Dendritic cell treated with granulocyte-macrophage colony-stimulating factor and Interleukin-4, amounts not matched to agents 40 ng/mL and 50 ng/mL, for 4 days (primary cell): ENCODE measurements around the gene GAS7.
"Not testable (repeated sequence)": the region's sequence is repeated elsewhere in the genome, so short reads cannot be mapped to it uniquely, and the experiment has no call there.

Experiments used
- H3K27ac Mint-ChIP-seq: one replicate; pipeline ENCODE4 v1.8.0; 2022; ENCODE audit warnings: mild to moderate bottlenecking, mixed read lengths
- H3K27me3 Mint-ChIP-seq: one replicate; pipeline ENCODE4 v1.8.0; 2022; ENCODE audit warnings: mild to moderate bottlenecking, mixed read lengths
- H3K36me3 Mint-ChIP-seq: one replicate; pipeline ENCODE4 v1.8.0; 2022; ENCODE audit warnings: low read depth, mixed read lengths
- H3K4me1 Mint-ChIP-seq: one replicate; pipeline ENCODE4 v1.8.0; 2022; ENCODE audit warnings: low read depth, mixed read lengths
- H3K4me3 Mint-ChIP-seq: one replicate; pipeline ENCODE4 v1.8.0; 2022; ENCODE audit warnings: mild to moderate bottlenecking, moderate library complexity, mixed read lengths
- H3K9me3 Mint-ChIP-seq: one replicate; pipeline ENCODE4 v1.8.0; 2022; ENCODE audit warnings: mixed read lengths
- intact Hi-C: fragments of 100-400 bp; cut with micrococcal nuclease; formaldehyde crosslinking; loops from one replicate; pipeline ENCODE4 v1.15.0; 2022

The GAS7 gene

DNA sequence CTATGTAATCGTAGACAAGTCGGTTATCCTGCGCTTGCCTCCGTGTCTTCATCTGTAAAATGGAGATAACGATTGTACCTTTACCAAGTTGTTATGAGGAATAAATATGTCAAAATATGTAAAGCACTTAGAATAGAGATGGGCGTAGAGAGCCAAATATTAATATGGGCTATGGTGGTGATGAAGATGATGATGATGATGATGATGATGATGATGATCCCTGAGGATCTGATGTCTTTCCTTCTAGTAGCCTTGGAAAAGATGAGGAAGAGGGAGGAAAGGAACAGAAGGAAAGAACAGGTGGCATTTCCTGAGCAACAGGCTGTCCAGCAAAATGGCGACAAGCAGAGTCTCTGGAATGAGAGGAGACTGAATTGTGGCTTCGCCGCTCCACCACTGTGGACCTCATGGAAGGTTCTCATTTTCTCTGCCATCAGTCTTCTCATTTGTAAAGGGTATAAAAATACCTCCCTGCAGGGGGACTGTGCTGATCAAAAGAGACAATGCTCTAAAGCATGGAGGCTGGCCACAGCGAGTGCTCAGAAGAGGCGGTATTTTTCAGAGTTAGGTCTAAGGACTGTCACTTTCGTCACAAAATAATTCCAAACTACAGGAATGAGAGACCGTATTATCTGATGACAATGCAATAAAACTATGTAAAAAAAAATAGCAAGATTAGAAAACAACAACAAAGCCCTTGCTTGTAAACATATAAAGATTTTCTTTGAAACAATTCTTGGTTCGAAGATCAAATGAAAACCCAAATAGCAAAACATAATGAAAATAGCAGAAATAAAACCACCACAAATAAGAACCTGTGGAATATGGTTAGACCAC, 276.2 kb downstream of the GAS7 start:
- Mint-ChIP-seq H3K4me3 (no peak overlapping the region), H3K36me3 (peaks cover 92% of the 10 kb centered on the region), H3K27ac (no peak overlapping the region), H3K27me3 (no peaks in the 10 kb centered on the region), H3K4me1 (peaks cover 5% of the 10 kb centered on the region), H3K9me3 (no peaks in the 10 kb centered on the region)
- intact Hi-C loops = loop anchor here (10.0 kb wide), 1 partner anchor 693 kb away; no protein-coding TSS in a partner anchor

DNA sequence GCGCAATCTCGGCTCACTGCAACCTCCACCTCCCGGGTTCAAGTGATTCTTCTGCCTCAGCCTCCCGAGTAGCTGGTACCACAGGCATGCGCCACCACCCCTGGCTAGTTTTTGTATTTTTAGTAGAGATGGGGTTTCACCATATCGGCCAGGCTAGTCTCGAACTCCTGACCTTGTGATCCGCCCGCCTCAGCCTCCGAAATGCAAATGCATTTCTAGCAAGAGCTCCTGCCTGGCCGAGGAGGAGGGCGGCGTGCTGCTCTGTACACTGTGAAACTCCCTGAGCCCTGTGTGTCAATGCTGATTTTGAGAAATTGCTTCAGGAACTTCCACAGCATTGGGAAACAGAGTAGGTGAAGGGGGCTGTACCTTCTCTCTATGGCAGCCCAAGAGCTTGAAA, 277.2 kb downstream of the GAS7 start:
- intact Hi-C loops = loop anchor here (10.0 kb wide), 1 partner anchor 694 kb away; no protein-coding TSS in a partner anchor
- H3K4me3 Mint-ChIP-seq, H3K27me3 Mint-ChIP-seq, H3K27ac Mint-ChIP-seq, H3K4me1 Mint-ChIP-seq, H3K9me3 Mint-ChIP-seq: not testable (repeated sequence)
- peaks cover 92% of the 10 kb centered on the region for H3K36me3 Mint-ChIP-seq

DNA sequence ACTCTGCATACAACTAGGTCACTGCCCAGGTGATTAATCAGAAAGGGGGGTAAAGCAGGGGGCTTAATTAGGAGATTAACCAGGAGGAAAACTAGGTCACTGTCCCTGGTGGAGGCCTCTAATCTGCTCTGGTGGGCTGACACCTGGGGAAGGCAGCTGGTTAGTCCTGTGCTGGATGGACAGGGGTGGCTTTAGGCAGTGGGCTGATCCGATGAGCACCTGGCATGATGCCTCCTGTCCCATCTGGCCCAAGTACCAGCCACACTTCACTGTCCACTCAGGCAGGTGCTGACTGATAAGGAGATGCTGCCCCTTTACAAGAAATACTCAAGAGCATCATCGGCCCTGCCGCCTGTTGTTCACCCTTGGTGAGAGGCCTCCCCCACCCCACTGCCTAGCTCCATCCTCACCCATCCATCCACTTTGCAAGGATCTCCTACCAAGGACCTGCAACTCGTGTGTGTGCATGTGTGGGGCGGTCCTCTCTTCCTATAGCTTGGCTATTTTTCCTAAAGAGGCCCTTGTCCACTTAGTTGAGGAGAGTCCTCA, 279.5 kb downstream of the GAS7 start:
- peaks cover 100% of the 10 kb centered on the region for H3K36me3 Mint-ChIP-seq
- no peak overlapping the region for H3K4me3 Mint-ChIP-seq
- H3K27me3 Mint-ChIP-seq = no peaks in the 10 kb centered on the region
- intact Hi-C loops = no loop called here
- no peaks in the 10 kb centered on the region for H3K9me3 Mint-ChIP-seq
- no peaks in the 10 kb centered on the region for H3K4me1 Mint-ChIP-seq
- no peak overlapping the region for H3K27ac Mint-ChIP-seq

DNA sequence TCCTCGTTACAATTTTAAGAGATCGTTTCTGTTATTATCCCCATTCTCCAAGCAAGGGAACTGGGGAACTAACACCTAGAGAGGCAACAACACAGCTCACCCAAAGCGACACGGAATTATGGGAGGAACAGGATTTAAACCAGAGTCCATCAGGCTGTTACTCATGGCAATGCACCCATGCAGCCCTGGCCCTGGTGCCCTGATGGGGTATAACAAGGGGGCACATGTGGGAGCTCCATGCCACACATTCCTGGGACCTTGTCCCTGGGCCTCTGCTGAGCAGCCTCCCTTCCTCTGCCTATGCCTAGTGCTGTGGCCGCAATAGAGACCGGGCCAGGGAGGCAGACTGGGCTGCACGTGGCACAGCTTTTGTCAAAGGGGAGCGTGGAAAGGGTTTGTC, 280.1 kb downstream of the GAS7 start:
- Mint-ChIP-seq H3K4me3 (no peak overlapping the region), H3K27ac (no peak overlapping the region), H3K36me3 (peaks cover 100% of the 10 kb centered on the region), H3K4me1 (no peaks in the 10 kb centered on the region), H3K9me3 (no peaks in the 10 kb centered on the region), H3K27me3 (no peaks in the 10 kb centered on the region)
- intact Hi-C loops = no loop called here

DNA sequence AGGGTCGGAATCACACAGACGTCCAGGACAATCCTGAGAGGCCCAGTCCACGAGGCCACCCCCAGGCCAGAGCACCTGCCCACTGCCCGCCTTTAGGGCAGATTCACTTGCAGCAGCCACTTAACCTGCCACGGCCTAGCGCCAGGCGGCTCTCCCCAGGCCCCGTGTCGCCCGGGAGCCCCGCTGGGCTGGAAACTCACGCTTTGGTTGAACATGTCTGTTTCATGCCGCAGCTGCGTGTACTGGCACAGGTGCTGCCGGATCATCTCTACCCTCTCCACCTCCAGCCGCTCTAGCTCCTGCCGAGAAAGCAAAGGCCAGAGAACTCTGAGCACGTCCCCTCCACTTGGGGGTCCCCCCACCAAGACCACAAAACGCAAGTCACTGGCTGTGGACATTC, 280.6 kb downstream of the GAS7 start:
- H3K27ac Mint-ChIP-seq = no peak overlapping the region
- no peak overlapping the region for H3K4me3 Mint-ChIP-seq
- H3K4me1 Mint-ChIP-seq = no peaks in the 10 kb centered on the region
- H3K27me3 Mint-ChIP-seq = no peaks in the 10 kb centered on the region
- intact Hi-C loops = no loop called here
- no peaks in the 10 kb centered on the region for H3K9me3 Mint-ChIP-seq
- peaks cover 100% of the 10 kb centered on the region for H3K36me3 Mint-ChIP-seq

DNA sequence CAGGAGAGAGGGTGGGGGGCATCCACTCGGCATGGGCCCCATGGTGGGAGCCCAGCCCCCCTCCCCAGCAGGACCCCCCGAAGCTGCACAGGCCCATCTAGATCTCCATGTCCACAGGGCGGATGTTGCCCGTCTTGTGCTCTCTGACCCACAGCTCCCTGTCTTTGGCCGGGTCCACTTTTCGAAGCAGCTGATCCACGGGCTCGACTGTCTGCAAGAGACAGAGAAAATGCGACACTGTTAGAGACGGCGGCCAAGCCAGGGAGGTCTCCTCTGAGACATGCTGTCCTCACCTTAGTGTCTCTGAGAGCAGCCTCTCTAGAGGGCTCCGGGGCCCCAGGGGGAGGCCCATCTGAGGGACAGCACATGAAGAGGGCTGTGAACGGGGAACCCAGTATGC, 281.3 kb downstream of the GAS7 start:
- no peaks in the 10 kb centered on the region for H3K4me1 Mint-ChIP-seq
- intact Hi-C loops = no loop called here
- H3K4me3 Mint-ChIP-seq = no peak overlapping the region
- no peak overlapping the region for H3K27ac Mint-ChIP-seq
- H3K9me3 Mint-ChIP-seq = no peaks in the 10 kb centered on the region
- no peaks in the 10 kb centered on the region for H3K27me3 Mint-ChIP-seq
- peaks cover 100% of the 10 kb centered on the region for H3K36me3 Mint-ChIP-seq

DNA sequence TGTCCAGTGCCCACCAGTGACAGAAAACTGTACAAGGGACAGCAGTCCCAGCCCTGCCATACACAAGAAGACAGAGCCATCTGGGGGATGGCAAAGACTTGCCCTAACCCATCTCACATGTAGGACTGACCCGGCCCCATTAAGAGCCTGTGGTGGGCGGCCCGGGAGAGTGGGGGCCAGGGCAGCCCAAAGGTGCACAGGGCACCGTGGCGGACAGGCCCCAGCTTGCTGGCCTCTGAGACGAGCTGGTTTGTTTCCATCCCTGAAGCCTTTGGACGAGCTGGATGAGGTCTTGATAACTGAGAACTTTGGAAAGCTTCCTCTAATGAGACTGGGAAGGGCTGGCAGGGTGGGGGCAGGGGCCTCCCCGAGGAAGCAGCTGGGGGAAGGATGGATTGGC, 282.3 kb downstream of the GAS7 start:
- no peak overlapping the region for H3K27ac Mint-ChIP-seq
- peaks cover 100% of the 10 kb centered on the region for H3K36me3 Mint-ChIP-seq
- no peaks in the 10 kb centered on the region for H3K4me1 Mint-ChIP-seq
- intact Hi-C loops = no loop called here
- H3K9me3 Mint-ChIP-seq = no peaks in the 10 kb centered on the region
- H3K27me3 Mint-ChIP-seq = no peaks in the 10 kb centered on the region
- no peak overlapping the region for H3K4me3 Mint-ChIP-seq

DNA sequence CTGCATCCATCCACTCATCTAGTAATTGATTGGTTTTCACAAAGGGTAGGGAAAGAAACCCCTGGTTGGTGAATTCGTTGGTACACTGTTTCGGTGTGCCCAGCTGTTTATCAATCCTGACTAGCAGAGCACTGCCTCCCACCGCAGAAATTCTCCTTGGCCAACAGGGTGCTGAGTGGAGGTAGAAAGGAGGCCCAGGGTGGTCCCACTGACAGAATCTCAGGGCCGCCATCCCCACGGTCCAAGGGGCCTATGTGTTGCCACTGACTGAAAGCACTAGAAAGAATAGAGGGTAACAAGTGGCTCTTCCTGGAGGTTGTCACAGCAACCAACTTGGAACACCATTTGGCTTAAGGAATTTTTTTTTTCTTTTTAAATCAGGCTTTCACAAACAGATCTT, 284.9 kb downstream of the GAS7 start:
- H3K27me3 Mint-ChIP-seq = no peaks in the 10 kb centered on the region
- intact Hi-C loops = no loop called here
- no peak overlapping the region for H3K27ac Mint-ChIP-seq
- no peaks in the 10 kb centered on the region for H3K9me3 Mint-ChIP-seq
- H3K4me1 Mint-ChIP-seq = no peaks in the 10 kb centered on the region
- no peak overlapping the region for H3K4me3 Mint-ChIP-seq
- H3K36me3 Mint-ChIP-seq = peaks cover 74% of the 10 kb centered on the region

DNA sequence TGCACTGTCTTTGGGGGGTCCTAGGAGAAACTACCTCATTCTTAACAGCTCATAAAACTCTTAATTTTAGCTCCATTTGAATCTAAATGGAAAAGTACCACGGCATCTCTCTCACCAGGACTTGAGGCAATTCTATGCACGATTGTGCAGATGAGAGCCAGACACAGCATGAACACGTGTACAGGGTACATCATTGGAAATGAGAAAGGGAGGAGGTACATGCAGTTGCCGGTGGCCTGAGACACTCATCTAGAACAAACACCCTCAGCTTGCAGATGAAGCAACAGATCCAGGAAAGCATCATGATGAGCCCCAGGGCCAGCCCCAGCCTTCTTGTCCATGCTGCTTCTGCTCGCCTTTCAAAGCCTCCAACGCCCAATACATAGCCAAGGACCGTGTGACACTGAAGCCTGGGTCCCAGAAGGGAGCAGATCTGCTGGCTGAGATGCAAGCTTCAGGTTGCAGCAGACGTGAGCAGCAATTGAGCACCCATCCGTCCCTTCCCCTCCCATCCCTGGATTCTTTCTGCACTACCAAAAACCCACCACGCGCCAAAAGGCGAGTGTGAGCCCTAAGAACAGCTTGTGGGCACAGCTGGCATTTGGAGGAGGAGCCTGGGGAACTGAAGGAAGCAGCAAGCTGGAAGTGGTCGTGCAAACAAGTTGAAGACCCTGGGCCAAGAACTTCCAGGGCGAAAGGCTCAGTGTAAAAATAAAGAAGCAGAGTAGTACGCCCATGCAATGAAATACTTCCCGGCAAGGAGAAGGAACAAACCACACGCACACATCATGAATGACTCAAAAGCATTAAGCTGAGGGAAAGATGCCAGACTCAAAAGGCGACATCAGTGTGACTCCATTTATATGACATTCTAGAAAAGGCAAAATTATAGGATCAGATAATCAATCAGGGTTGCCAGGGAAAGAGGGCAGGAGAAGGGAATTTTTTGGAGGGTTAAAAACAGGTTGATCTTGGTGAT, 286.0 kb downstream of the GAS7 start:
- Mint-ChIP-seq H3K4me3 (no peak overlapping the region), H3K4me1 (no peaks in the 10 kb centered on the region), H3K36me3 (peaks cover 63% of the 10 kb centered on the region), H3K27me3 (no peaks in the 10 kb centered on the region), H3K9me3 (no peaks in the 10 kb centered on the region), H3K27ac (no peak overlapping the region)
- intact Hi-C loops = no loop called here

DNA sequence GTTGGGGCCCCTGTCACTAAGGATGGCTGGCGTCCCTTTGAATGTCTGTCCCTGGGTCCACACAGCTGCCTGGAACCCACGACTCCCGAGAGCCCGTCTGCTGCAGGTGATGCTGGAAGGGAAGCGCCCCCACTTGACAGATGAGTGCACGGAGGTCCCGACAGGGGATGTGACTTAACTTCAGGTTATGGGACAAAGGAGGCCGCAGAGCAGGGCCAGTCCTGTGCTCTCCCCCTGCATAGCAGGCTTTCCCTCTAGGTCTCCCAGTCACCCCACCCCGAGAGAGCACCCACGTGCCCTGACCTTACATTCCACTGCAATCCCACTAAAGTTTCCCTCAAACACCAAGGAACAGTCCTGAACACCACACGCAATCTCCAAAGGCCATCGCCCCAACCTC, 287.3 kb downstream of the GAS7 start:
- H3K4me3 Mint-ChIP-seq = no peak overlapping the region
- no peaks in the 10 kb centered on the region for H3K4me1 Mint-ChIP-seq
- no peaks in the 10 kb centered on the region for H3K27me3 Mint-ChIP-seq
- no peaks in the 10 kb centered on the region for H3K9me3 Mint-ChIP-seq
- H3K36me3 Mint-ChIP-seq = peaks cover 50% of the 10 kb centered on the region
- H3K27ac Mint-ChIP-seq = peak overlapping the region; percentile 5
- intact Hi-C loops = no loop called here

DNA sequence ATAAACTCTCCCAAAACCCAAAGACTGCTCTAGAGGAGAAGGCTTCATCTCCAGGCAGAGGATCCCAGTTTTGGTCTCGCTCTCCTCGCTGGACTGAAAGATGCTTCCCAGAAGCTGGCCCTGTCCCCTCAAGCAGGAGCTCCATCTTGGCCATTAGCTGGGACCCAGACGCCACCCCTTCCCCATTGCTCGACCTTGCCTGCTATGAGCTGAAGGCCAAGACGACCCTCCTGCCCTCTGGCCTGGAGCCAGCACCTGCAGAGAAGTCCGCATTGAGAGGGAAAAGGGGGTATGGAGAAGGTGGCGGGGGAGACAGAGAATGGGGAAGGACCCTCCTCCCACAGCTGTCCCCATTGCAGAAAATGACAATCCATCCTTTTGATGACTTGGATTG, 289.8 kb downstream of the GAS7 start:
- intact Hi-C loops = no loop called here
- Mint-ChIP-seq H3K36me3 (peaks cover 26% of the 10 kb centered on the region), H3K9me3 (no peaks in the 10 kb centered on the region), H3K27ac (no peak overlapping the region), H3K27me3 (peaks cover 1% of the 10 kb centered on the region), H3K4me3 (no peak overlapping the region), H3K4me1 (peaks cover 6% of the 10 kb centered on the region)

DNA sequence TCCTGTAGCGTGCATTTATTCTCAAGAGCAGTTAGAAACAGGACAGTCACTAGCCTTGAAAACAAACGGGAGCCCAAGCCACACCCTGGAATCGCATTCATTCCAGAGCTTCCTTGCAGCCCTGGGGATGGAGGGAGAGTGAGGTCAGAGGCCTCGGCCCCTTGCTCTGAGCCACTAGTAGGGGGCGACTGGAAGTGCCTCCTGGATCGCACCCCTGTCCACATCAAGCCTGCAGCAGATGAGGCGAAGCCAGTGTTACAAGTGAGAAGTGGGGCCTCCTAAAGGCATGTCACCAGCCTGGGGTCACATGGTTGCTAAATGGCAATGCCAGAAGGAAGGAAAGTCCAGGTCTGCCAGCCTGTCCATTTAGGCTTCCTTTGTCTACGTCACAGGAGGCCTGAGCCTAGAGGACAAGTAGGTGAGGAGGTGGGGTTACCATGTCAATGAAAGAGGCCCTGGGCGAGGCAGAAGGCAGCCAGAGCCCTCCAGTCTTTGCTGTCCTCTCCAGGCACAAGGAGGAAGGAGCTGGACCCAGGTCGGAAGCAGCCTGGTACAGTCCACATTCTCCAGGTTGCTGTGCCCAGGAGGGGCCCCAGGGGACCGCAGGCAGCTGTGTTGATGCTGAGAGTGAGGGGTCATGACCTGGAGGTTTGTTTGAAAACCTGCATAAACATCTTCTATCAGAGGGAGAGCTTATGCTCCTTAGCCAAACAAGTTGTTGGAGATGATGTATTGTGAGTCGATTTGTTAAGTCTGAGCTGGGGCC, 290.3 kb downstream of the GAS7 start:
- intact Hi-C loops = no loop called here
- Mint-ChIP-seq H3K27ac (no peak overlapping the region), H3K27me3 (peaks cover 1% of the 10 kb centered on the region), H3K36me3 (peaks cover 20% of the 10 kb centered on the region), H3K9me3 (no peaks in the 10 kb centered on the region), H3K4me1 (peaks cover 6% of the 10 kb centered on the region), H3K4me3 (no peak overlapping the region)

DNA sequence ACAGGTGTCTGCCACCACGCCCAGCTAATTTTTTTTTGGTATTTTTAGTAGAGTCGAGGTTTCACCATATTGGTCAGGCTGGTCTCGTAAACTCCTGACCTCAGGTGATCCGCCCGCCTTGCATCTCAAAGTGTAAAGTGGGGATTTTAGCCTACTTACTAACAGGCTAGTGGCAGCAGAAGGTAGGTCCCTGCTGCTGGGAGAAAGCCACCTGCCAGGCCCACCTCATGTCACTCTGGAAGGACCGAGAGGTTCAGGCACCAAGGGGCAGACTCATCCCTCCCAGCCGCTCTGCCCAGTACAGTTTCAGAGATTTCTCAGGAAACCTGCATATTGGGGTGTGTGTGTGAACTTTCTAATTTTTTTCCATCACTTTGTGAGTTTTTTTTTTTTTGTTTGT, 291.3 kb downstream of the GAS7 start:
- peaks cover 3% of the 10 kb centered on the region for H3K27me3 Mint-ChIP-seq
- H3K27ac Mint-ChIP-seq = no peak overlapping the region
- intact Hi-C loops = no loop called here
- peaks cover 6% of the 10 kb centered on the region for H3K4me1 Mint-ChIP-seq
- no peaks in the 10 kb centered on the region for H3K9me3 Mint-ChIP-seq
- H3K36me3 Mint-ChIP-seq = peaks cover 10% of the 10 kb centered on the region
- H3K4me3 Mint-ChIP-seq = no peak overlapping the region
